Glomerular visceral epithelial cell (primary cell): ENCODE measurements around the gene TTBK2.
"Not testable (repeated sequence)": the region's sequence is repeated elsewhere in the genome, so short reads cannot be mapped to it uniquely, and the experiment has no call there.

ENCODE experiments used
- DNase-seq: peaks from one replicate; pipeline ENCODE4 v3.0.0-alpha.2; 2016; ENCODE audit errors: extremely low spot score

Gene TTBK2

DNA sequence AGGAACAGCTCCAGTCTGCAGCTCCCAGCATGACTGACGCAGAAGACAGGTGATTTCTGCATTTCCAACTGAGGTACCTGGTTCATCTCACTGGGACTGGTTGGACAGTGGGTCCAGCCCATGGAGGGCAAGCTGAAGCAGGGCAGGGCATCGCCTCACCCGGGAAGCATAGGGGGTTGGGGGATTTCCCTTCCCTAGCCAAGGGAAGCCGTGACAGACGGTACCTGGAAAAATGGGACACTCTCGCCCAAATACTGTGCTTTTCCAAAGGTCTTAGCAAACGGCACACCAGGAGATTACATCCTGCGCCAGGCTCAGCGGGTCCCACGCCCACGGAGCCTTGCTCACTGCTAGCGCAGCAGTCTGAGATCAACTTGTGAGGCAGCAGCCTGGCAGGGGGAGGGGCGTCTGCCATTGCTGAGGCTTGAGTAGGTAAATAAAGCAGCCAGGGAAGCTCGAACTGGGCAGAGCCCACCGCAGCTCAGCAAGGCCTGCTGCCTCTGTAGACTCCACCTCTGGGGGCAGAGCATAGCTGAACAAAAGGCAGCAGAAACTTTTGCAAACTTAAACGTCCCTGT is 156.3 kb downstream of the TTBK2 start:
- not testable (repeated sequence) for DNase-seq

DNA sequence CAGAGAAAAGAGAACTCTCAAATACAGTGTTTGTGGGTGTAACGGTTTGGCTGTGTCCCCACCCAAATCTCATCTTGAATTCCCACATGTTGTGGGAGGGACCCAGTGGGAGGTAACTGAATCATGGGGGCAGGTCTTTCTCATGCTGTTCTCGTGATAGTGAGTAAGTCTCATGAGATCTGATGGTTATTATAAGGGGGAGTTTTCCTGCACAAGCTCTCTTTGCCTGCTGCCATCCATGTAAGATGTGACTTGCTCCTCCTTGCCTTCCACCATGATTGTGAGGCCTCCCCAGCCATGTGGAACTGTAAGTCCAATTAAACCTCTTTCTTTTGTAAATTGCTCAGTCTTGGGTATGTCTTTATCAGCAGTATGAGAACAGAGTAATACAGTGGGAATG is 158.8 kb downstream of the TTBK2 start:
- DNase-seq = not testable (repeated sequence)

DNA sequence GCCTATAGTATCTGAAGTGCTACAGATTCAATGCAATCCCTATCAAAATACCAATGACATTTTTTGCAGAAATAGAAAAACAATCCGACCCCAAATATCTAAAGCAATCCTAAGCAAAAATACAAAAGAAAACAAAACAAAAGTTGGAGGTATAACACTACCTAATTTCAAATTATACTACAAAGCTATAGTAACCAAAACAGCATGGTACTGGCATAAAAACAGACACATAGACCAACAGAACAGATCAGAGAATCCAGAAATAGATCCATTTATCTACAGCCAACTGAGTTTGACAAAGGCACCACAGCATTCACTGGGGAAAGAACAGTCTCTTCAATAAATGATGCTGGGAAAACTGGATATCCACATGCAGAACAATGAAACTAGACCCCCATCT is 159.8 kb downstream of the TTBK2 start:
- DNase-seq = no peak

DNA sequence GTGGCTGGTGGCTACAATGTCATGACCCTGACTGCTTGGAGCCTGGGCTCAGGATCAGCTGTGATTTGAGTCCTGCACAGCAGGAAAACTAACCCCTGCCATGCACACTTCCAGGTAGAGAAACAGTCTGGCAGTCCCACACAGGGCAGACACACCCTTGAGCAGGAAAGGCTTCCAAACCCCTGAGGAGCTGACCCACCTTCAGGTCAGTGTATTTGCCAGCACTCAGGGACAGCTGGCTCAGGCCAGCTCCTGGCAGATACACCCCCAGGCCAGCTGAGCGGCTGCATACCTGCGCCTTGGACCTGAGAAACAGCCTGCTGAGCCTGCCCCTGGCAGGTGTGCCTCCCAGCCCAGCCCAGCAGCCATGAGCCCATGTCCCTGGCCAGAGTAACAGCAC is 161.5 kb downstream of the TTBK2 start:
- DNase-seq = no peak

DNA sequence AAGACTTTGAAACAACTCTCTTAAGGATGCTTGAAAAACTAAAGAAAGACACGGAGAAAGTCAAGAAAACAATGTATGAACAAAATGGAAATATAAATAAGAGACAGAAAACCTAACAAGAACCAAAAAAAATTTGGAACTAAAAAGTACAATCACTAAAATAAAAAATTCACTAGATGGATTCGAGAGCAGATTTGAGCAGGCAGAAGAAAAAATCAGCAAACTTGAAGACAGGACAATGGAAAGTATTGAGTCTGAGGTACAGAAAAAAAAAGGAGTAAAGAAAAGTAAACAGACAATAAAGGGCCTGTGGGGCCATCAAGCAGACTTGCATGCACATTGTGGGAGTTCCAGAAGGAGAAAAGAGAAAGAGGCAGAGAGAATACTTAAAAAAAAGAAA is 170.3 kb downstream of the TTBK2 start:
- no peak for DNase-seq

DNA sequence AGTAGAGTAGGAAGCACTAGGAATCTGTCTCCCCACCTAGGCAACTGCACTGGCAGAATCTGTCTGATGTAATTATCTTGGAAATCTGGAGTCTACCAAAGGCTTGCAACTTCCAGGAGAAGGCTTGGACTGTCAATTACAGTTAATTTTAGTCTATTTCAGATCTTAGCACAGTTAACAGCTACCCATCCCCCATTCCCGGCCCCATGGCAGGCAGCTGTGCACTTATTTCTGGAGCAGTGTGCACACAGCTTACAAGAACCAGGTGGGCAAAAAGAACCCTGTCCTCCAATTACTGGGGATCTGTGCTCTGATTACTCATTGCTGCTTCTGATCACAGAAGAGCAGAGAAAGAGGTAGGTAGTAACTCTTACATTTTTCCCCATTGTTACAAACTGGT is 171.3 kb downstream of the TTBK2 start:
- DNase-seq = no peak

DNA sequence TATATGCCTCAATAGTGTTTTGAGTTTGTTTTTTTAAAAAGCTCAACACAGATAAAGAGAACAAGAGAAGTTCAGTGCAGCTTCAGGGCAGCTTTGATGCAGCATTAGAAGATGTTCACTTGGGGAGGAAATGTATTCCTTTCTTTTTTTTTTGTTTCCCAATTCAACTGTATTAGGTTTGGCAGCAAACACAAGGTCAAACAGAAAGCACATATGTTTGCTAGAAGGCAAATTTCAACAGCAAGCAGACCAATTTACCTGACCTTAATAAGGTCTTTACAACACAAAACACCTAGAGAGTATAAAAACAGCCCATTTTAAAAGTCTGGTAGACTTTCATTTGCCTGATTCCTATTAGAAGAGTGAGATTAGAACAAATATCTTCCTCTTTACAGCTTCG is 176.4 kb downstream of the TTBK2 start:
- DNase-seq = no peak

DNA sequence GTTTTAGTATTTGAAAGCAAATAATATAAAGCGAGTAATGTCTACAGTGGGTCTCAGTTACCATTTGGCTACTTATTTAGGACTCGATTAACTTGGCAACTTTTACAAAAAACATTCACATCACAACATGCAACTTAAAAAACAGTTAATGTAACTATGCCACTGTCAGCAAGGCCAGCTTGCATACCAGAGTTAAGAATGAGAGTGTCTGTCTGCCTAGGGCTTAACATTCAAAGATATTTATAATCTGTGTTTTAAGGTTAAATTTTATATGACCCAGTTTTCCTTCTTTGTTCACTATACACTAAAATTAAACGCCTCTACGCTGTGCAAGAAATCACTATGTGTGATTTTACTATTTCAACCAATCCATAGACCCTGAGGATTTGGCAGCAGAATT is 178.4 kb downstream of the TTBK2 start:
- no peak for DNase-seq

DNA sequence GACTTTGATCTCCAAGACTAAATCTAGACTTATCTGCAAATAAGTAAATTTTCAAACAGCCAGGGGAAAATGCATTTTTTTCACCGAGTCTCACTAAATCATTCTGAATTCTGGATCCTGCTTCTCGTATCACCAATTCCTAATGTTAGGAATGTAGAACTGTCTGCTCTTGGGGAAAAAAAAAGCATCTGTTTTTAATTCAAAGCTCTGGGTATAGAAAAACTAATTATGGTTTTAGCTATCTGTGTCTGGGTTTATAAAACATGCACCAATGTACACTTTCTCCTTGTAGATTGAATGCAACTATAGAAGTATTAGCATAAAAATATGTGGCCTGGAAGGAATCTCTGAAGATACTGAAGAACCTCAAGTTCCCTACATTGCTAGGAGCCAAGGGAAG is 178.9 kb downstream of the TTBK2 start:
- no peak for DNase-seq

DNA sequence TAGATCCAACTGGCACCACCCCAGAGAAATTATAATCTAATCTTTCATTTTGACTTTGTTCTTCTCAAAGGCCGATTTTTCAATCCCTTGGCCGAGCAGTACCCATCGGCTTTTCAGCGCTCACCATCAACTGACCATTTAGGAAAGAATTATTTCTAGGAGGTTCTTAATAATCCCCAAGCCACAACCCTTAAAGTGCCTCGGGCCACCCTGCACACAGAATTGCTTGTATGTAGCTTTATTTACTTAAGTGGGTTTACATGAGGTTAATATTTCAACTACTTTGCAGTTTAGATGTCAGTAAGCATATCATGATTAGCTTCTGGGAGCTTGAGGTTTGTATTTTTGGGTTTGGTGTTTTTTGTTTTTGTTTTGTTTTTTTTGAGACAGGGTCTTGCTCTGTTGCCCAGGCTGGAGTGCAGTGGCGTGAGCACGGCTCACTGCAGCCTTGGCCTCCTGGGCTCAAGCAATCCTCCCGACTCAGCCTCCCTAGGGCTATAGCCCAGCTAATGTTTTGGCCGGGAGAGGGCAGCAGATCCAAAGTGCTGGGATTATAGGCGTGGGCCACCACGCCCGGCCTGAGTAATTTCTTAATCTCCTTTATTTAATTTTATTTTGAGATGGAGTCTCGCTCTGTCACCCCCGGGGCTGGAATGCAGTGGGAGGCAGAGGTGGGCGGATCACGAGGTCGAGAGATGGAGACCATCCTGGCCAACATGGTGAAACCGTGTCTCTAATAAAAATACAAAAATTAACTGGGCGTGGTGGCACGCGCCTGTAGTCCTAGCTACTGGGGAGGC is 182.8 kb downstream of the TTBK2 start:
- DNase-seq = no peak

DNA sequence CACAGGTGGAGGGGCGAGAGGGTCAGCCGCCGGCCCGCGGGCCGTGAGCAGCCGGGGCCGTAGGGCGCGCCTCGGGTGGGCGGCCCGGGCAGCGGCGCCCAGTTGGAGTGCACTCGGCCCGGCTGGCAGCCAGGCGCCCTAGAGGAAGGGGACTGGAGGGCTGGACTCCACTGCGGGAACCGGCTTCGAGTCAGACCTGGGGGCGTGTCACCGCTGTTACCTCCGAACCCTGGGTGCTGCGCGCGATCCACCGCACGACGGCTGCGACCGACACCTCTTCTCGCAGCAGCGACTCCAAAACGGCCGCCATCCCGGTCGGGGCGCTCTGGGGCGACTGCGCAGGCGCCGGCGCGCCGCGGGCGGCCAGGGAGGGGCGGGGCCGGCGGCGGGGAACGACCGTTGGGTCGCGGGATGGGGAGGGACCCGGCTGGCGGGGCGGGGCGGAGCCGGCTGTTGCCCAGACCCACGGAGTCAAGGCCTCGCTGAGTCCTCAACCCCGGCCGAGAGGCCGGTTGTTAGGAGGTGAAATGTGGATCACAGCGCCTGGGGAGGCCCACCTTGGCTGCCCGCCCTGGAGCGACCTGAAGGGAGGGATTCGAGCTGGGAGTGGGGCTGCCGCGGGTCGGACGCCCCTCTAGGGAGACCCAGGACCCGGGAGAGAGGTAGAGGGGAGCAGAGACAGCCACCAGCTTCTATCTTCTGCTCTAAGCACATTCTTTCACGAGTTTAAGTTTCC is 183.6 kb downstream of the TTBK2 start, which contains the start of gene CDAN1:
CDAN1 (minus strand) TSS at position 336 of the 736 bp plus-strand sequence; CDS start at position 310, 26 bp downstream.
- peak; percentile 91 for DNase-seq

DNA sequence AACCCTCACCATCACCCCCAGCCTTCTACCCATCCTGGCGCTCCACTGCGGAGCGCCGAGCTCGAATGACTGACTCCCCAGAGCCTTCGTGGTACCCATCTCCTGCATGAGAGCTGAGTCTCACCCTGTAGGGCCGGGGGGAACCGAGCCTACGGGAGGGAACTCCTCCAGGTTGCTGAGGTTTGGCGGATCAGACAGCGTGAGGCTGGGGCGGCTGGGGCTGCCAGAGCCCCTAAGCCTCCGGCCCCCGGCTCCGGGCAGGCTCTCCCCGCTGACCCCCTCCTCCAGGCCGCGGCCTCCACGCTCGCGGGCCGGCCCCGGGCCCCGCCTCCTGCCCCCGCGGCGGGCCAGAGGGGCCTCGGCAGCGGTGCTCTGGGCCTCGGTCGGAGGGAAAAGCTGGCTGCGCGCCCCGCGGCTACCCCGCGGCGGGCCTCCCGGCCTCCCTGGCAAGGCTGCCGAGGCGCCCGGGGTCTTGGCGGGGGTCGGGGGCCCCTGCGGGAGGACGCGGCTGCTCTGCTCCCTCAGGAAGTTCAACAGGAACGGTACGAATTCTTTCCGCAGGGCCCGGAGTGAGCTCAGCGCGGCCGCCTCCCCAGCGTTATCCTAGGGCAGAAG is 184.3 kb downstream of the TTBK2 start:
- peak; percentile 25 for DNase-seq

DNA sequence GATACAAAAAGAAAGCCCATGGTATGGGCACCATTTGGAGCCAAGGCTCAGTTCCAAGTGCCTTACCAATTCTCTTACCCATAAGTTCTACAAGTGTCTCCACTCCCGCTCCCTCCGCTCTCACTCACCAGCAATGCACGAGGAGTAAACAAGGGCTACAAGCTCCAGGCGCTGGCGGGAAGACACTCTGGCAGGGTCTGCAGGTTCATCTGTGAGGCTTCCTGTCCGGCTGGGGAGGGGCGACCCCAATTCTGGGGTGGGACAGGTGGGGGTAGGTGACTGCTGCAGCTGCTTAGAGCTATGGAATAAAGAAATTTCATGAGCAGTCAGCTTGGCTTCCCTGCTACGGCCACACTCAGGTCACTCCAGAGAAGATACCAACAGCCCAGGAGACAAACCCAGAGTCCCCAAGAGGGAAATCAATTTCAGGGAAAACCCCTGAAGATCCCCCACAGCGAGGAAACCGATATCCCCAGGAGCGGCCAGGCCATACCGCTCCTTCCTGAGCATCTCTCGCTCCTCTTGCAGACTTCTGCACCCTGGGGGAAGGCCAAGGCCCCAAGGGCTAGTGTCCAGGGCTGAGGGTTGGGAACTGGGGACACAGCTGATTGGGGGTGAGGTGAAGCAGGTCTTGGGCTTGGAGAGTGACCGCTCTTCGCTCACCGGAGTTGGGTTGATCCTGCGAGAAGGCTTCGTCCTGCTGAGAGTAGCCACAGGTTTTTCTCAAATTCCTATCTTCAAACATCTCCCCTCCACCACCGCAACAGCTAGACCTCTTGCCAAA is 185.0 kb downstream of the TTBK2 start:
- no peak for DNase-seq

DNA sequence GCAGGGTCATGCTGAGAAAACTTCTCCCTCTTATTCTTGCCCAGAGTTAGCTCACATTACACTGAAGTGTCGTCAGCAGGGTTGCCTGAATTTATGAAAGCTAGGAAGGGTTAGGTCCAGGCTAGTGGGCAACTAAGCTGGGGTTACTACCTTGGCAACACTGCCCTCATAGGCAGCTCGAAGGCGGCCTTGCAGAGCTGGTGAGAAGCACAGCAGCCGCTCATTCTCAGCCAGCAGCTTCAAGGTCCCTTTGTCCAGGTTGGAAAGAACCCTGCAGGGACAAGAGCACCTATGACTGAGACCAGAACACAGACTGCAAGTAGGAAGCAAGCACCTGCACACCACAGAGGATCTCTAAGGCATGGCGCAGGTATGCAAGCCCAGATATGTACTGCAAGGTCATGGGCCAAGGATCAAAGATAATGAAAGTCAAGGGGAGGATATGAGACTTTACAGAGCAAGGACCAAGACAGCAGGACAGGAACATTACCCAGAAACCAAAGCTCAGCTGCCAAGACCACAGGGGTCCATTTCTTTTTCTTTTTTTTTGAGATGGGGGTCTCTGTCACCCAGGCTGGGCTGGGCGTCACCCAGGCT is 186.4 kb downstream of the TTBK2 start:
- no peak for DNase-seq

DNA sequence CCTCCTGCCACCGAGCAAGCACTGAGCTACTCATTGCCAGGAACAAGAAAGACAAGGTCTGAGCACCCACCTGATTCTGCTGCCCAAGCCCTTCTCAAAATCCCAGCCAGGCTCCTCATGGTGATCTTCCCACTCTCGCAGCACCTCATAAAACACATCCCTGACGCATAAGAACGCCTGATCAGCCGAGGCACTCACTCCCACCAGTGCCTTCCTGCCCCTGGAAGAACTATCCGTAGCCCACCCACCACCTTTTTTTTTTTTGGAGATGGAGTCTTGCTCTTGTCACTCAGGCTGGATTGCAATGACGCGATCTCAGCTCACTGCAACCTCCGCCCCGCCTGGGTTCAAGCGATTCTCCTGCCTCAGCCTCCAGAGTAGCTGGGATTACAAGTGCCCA is 187.6 kb downstream of the TTBK2 start:
- DNase-seq = no peak

DNA sequence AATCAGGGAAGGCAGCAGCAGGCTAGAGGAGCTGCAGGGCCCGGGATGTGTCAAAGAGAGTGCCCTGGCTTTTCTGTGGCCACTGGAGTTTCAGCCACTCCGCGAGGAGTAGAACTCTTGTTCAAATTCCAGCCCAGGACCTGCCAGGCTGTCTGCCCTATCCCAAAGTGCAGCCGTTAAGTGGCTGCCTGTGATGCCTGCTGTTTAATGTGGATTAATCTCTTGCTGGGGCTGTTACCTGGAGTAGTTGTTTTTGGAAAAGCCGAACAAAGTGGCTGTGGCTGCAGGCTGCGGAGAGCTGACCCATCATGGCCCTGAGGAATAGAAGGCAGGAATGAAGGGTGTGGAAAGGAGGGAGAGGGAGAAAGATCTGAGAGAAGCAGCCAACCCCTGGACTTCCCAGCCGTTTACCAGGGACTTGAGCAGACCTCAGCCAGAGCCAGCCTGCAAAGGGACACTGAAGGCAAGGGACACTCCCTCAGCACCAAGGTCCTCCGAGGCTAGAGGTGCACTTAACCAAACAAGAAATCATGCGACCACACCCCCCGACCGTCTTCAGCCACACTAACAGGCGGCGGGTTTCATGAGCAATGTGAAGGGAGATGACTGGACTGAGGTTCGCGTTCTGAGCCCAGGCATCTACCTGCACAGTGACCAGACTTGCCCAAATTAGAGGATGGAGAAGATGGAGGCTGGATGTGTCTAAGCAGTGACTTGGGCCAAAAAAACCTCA is 188.3 kb downstream of the TTBK2 start:
- DNase-seq = no peak

DNA sequence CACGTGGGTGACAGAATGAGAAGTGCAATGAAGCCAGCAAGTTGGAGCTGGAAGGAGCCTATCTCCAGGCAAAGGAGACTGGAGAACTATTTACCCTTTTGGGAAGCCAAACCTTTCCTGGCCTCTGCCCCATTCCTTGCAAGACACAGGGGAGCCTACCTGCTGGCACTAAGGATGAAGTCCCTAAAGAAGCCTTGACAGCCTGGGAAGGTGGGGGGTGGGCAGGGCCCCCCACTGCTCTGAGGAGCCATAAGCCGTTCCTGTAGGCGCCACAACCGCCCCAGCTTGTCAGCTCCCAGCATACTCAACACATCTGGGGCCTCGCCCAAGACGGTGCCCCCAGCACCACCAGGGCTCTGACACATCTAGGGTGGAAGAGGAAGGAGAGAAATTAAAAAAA is 189.1 kb downstream of the TTBK2 start:
- DNase-seq = no peak

DNA sequence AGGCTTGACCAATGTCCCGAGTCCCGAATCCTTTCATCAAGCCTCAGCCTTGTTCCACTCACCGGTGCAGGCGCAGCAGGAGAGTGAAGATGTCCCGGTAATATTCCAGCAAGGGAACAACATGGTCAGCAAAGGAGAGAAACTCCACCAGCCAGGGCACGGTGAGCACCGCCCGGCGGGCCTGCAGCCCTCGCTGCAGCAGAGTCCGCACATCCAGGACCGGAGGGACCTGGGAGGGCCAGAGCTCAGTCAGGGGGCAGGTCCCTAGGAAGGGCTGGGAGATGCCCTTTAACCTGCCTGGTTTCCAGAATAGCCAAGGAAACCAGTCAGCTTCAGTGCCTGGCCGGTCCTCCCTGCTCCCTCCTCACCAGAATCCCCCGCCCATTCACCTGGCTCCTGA is 190.0 kb downstream of the TTBK2 start:
- DNase-seq = no peak

DNA sequence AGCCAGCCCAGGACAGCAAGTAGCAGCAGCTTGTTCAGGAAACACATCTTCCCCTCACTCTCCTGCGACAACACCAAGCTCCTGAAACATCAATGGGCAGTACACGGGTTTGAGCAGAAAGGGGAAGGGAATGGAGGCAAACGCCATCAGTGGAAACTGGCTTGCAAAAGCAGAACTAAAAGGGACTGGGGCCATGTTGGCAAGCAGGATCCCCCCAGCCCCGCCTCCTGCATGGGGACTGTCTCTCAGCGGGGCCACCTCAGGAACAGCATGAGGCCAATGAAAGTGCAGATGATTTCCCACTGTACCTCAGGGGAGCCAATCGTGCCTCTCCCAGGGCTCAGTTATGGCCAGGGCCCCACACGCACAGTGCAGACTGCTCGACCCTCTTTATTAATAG is 190.4 kb downstream of the TTBK2 start:
- DNase-seq = no peak

DNA sequence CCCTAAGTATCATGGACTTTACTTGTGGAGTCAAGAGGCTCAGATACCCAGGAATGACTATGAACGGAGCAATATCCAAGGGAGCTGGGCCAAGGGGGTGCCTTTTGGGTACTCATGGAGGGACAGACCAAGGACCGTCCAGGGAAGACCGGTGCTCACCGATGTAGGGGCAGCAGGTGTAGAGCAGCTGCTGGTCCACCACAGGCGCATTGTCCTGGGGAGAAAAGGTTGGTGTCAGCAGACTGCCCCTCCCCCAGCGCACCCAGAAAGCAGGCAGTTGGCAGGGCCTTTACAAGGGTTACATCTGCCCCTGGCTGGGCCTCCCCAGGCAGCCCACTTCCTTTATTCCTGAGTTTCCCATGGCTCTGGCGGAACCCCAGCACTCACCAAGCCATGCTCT is 191.2 kb downstream of the TTBK2 start:
- no peak for DNase-seq

DNA sequence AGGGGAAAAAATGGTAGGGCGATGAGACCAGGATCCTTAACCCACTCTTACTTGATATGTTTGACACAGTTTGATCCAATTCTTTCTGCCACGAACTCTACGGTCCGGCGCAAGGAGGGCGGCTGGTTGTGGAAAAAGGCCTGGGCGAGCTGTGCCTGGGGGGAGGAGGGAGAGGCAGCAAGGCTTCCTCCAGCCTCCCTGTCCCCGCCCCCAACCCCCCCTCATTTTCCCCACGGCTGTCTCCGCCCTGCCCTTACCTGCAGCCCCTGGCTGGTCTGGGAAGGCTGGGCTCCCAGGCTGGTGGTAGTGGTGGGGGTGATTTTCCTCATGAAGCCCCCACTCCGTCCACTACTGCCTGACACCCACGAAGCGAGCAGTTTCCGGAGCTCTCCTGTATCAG is 191.6 kb downstream of the TTBK2 start:
- no peak for DNase-seq
